PC-3 (cell line): ENCODE data around the gene CHMP4B.

Experiments used
- CTCF ChIP-seq: fragments of 300-600 bp; sonication (generic); conservative IDR thresholded peaks from 2 replicates; pipeline ENCODE4 v1.5.1; 2017; ENCODE audit warnings: antibody characterized with exemption, low read depth, mild to moderate bottlenecking, low read length
- EZH2 ChIP-seq: fragments of 300-600 bp; sonication (generic); IDR thresholded peaks from one replicate; pipeline ENCODE4 v1.6.1; 2017; ENCODE audit warnings: antibody characterized with exemption, mild to moderate bottlenecking, low read length; ENCODE audit not compliant: unreplicated experiment

- peak; percentile 44; the same call in 1 of the 2 replicates for TF ChIP-seq CTCF
- TF ChIP-seq EZH2: no peak
Observed at GRCh38 chr20:33838035-33838864, 27.1 kb downstream of the CHMP4B start.
